Kidney epithelial cell (primary cell): ENCODE data around the gene LOXL3. TPM values are rescaled to one million over a fixed set of nuclear protein-coding genes. Genes with fewer than 3 reads are reported as not detected.

ENCODE experiments used
- DNase-seq: peaks from one replicate; pipeline ENCODE4 v3.0.0-alpha.2; 2010; ENCODE audit warnings: low read depth
- H3K27me3 ChIP-seq: 2 replicates; pipeline ENCODE4 v1.6.0; 2011; ENCODE audit warnings: low read length; ENCODE audit not compliant: control insufficient read depth, insufficient read depth
- H3K36me3 ChIP-seq: 2 replicates; pipeline ENCODE4 v1.5.1; 2011; ENCODE audit warnings: low read length; ENCODE audit not compliant: control insufficient read depth, insufficient read depth
- H3K4me3 ChIP-seq: 2 replicates; pipeline ENCODE4 v1.5.1; 2011; ENCODE audit warnings: low read depth, mild to moderate bottlenecking, control low read depth, low read length
- total RNA-seq: library from RNA; depleted of rRNA; stranded (reverse); fragments of >200 nt; gene quantifications from 2 replicates; pipeline ENCODE4 v1.2.3, GENCODE V29; 2015
- TF ChIP-seq, protein P1 (sequence below): IDR thresholded peaks from 2 replicates; pipeline ENCODE4 v1.5.1; 2011; ENCODE audit warnings: mild to moderate bottlenecking, moderate library complexity, low read length, control low read depth, inconsistent platforms; ENCODE audit not compliant: insufficient read depth, poor library complexity, severe bottlenecking

LOXL3 gene
- total RNA-seq, 1 donor from 2014 or later = 3.3 TPM

- H3K4me3 ChIP-seq = no peak overlapping the region
- TF ChIP-seq, protein P1, sequence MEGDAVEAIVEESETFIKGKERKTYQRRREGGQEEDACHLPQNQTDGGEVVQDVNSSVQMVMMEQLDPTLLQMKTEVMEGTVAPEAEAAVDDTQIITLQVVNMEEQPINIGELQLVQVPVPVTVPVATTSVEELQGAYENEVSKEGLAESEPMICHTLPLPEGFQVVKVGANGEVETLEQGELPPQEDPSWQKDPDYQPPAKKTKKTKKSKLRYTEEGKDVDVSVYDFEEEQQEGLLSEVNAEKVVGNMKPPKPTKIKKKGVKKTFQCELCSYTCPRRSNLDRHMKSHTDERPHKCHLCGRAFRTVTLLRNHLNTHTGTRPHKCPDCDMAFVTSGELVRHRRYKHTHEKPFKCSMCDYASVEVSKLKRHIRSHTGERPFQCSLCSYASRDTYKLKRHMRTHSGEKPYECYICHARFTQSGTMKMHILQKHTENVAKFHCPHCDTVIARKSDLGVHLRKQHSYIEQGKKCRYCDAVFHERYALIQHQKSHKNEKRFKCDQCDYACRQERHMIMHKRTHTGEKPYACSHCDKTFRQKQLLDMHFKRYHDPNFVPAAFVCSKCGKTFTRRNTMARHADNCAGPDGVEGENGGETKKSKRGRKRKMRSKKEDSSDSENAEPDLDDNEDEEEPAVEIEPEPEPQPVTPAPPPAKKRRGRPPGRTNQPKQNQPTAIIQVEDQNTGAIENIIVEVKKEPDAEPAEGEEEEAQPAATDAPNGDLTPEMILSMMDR = no peak
- H3K36me3 ChIP-seq = peaks cover 4% of the 10 kb centered on the region
- H3K27me3 ChIP-seq = no peaks in the 10 kb centered on the region
- no peak for DNase-seq
These were observed 28.6 kb downstream of the LOXL3 start for GRCh38 chr2:74524955-74525716.

DNA sequence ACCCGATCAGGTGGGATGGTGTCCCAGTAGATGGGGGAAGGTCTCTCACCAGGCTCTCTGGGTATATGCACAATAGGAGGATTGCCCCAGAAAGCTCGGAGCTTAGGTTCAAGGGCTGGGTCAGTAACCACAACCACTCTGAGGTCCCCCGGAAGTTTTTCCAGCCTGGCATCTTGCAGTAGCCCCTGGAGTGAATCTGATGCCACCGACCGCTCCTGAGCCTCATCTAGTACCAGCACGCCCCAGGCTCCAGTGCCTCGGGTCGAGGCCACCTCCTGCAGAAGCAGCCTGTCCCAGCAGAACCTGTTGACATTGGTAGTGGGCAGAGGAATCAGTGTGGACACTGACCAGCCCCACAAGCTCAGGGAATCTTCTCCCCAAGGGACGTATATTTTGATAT is 29.7 kb downstream of the LOXL3 start:
- TF ChIP-seq, protein P1 = no peak
- DNase-seq = no peak
- Histone ChIP-seq H3K27me3 (no peaks in the 10 kb centered on the region), H3K4me3 (no peak overlapping the region), H3K36me3 (peaks cover 4% of the 10 kb centered on the region)

DNA sequence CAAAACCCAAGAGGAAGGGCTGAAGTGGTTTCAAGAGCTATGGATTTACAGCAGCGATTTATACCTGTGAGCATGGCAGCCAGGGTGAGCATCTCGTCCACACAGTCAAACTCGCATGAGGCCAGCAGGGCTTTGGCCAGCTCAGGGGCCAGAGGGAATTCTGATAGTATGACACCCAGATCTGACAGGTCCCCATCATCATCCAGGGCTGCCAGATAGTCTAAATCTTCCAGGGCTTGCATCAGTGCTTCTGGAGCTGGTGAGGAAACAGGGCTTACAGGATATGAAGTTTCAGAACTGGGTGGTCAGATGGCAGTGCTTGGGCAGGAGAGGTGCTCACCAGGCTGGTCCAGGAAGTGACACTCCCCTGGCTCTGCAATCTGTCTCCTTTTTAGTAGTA is 31.2 kb downstream of the LOXL3 start:
- Histone ChIP-seq H3K27me3 (peaks cover 9% of the 10 kb centered on the region), H3K4me3 (no peak overlapping the region), H3K36me3 (peaks cover 4% of the 10 kb centered on the region)
- TF ChIP-seq, protein P1 = no peak
- no peak for DNase-seq

- no peak for DNase-seq
- Histone ChIP-seq H3K36me3 (no peaks in the 10 kb centered on the region), H3K27me3 (peaks cover 63% of the 10 kb centered on the region), H3K4me3 (peak overlapping the region; percentile 7)
- TF ChIP-seq, protein P1 = no peak
These were observed 37.1 kb downstream of the LOXL3 start for GRCh38 chr2:74516650-74517049.

GRCh38 chr2:74515981-74516633 is 37.6 kb downstream of the LOXL3 start:
- peaks cover 69% of the 10 kb centered on the region for H3K27me3 ChIP-seq
- H3K4me3 ChIP-seq = peak overlapping the region; percentile 7
- no peaks in the 10 kb centered on the region for H3K36me3 ChIP-seq
- no peak for DNase-seq
- TF ChIP-seq, protein P1 = no peak
